MM.1S (cell line): Measurements from ENCODE around the gene YIF1A.
"Not testable (repeated sequence)": the region's sequence is repeated elsewhere in the genome, so short reads cannot be mapped to it uniquely, and the experiment has no call there.

ENCODE experiments used
- DNase-seq: peaks from one replicate; pipeline ENCODE4 v3.0.0-alpha.2; 2015
- H2AFZ ChIP-seq: fragments of 300-600 bp; sonication (generic); 2 replicates; pipeline ENCODE4 v1.6.0; 2016; ENCODE audit warnings: antibody characterized with exemption, low read length
- H3F3A ChIP-seq: fragments of 300-600 bp; sonication (generic); 2 replicates; pipeline ENCODE4 v1.6.1; 2016; ENCODE audit warnings: mild to moderate bottlenecking, antibody characterized with exemption, low read length, moderate library complexity, mixed read lengths; ENCODE audit not compliant: insufficient read depth
- H3K27ac ChIP-seq: fragments of 300-600 bp; sonication (generic); 2 replicates; pipeline ENCODE4 v1.5.1; 2016; ENCODE audit warnings: mild to moderate bottlenecking, low read length
- H3K27me3 ChIP-seq: fragments of 300-600 bp; sonication (generic); replicated peaks from 2 replicates; pipeline ENCODE4 v1.6.0; 2016; ENCODE audit warnings: low read length; ENCODE audit not compliant: insufficient read depth
- H3K36me3 ChIP-seq: fragments of 300-600 bp; sonication (generic); replicated peaks from 2 replicates; pipeline ENCODE4 v1.6.1; 2016; ENCODE audit warnings: mild to moderate bottlenecking, low read length, mixed read lengths; ENCODE audit not compliant: insufficient read depth
- H3K4me1 ChIP-seq: fragments of 300-600 bp; sonication (generic); 2 replicates; pipeline ENCODE4 v1.6.1; 2016; ENCODE audit warnings: low read length, mixed read lengths
- H3K4me2 ChIP-seq: fragments of 300-600 bp; sonication (generic); 2 replicates; pipeline ENCODE4 v1.6.0; 2016; ENCODE audit warnings: low read depth, low read length
- H3K4me3 ChIP-seq: fragments of 300-600 bp; sonication (generic); 2 replicates; pipeline ENCODE4 v1.5.1; 2016; ENCODE audit warnings: low read length, mixed read lengths
- H3K79me2 ChIP-seq: fragments of 300-600 bp; sonication (generic); 2 replicates; pipeline ENCODE4 v1.6.1; 2016; ENCODE audit warnings: mixed run types, low read length, mixed read lengths
- H3K9ac ChIP-seq: fragments of 300-600 bp; sonication (generic); 2 replicates; pipeline ENCODE4 v1.6.1; 2016; ENCODE audit warnings: low read length, mixed read lengths
- H3K9me2 ChIP-seq: fragments of 300-600 bp; sonication (generic); replicated peaks from 2 replicates; pipeline ENCODE4 v1.6.1; 2016; ENCODE audit warnings: mild to moderate bottlenecking, low read length, mixed read lengths; ENCODE audit not compliant: insufficient read depth
- H3K9me3 ChIP-seq: fragments of 300-600 bp; sonication (generic); replicated peaks from 2 replicates; pipeline ENCODE4 v1.6.1; 2016; ENCODE audit warnings: mild to moderate bottlenecking, low read length, mixed read lengths; ENCODE audit not compliant: insufficient read depth
- H4K20me1 ChIP-seq: fragments of 300-600 bp; sonication (generic); 2 replicates; pipeline ENCODE4 v1.6.1; 2016; ENCODE audit warnings: mild to moderate bottlenecking, low read length, moderate library complexity, mixed read lengths; ENCODE audit not compliant: insufficient read depth
- CTCF ChIP-seq: fragments of 300-600 bp; sonication (generic); IDR thresholded peaks from 2 replicates; pipeline ENCODE4 v1.5.1; 2016; ENCODE audit warnings: antibody characterized with exemption, low read length, mixed read lengths
- EZH2 ChIP-seq: fragments of 300-600 bp; sonication (generic); optimal IDR thresholded peaks from 2 replicates; pipeline ENCODE3; 2017; ENCODE audit warnings: low read depth, mild to moderate bottlenecking, antibody characterized with exemption, low read length, mixed read lengths
- EZH2phosphoT487 ChIP-seq: fragments of 300-600 bp; sonication (generic); IDR thresholded peaks from 2 replicates; pipeline ENCODE4 v1.6.1; 2018; ENCODE audit warnings: antibody characterized with exemption, low read length

Gene YIF1A

GRCh38 chr11:66321606-66322005 is 32.7 kb upstream of the YIF1A start:
- DNase-seq = no peak
- Histone ChIP-seq H3K9me2 (no peaks in the 10 kb centered on the region), H3K27me3 (peaks cover 43% of the 10 kb centered on the region), H2AFZ (no peak overlapping the region), H3K4me3 (no peak overlapping the region), H3K79me2 (no peaks in the 10 kb centered on the region), H3K27ac (no peak overlapping the region), H3F3A (no peaks in the 10 kb centered on the region), H3K9ac (no peak overlapping the region), H4K20me1 (no peaks in the 10 kb centered on the region), H3K36me3 (no peaks in the 10 kb centered on the region), H3K4me2 (no peak overlapping the region), H3K9me3 (no peaks in the 10 kb centered on the region), H3K4me1 (no peaks in the 10 kb centered on the region)
- TF ChIP-seq EZH2phosphoT487 (no peak), EZH2 (no peak), CTCF (no peak)

- peaks cover 52% of the 10 kb centered on the region for H3K27me3 ChIP-seq
- not testable (repeated sequence) for H3K4me1 ChIP-seq, H3K9me2 ChIP-seq, H2AFZ ChIP-seq, H3K79me2 ChIP-seq, H3K36me3 ChIP-seq, H3K4me2 ChIP-seq, H3K9me3 ChIP-seq, H3K4me3 ChIP-seq, H3K27ac ChIP-seq, H3F3A ChIP-seq, H4K20me1 ChIP-seq, DNase-seq, H3K9ac ChIP-seq
These were observed 31.8 kb upstream of the YIF1A start for GRCh38 chr11:66320748-66321147.

- not testable (repeated sequence) for H4K20me1 ChIP-seq, H2AFZ ChIP-seq, DNase-seq, H3F3A ChIP-seq, H3K4me2 ChIP-seq, H3K4me3 ChIP-seq, H3K27ac ChIP-seq, H3K9ac ChIP-seq, H3K36me3 ChIP-seq, H3K4me1 ChIP-seq, H3K9me2 ChIP-seq, H3K79me2 ChIP-seq, H3K9me3 ChIP-seq
- peaks cover 57% of the 10 kb centered on the region for H3K27me3 ChIP-seq
These were observed 31.3 kb upstream of the YIF1A start for GRCh38 chr11:66320289-66320688.

- no peak overlapping the region for H3K27ac ChIP-seq
- H3K4me2 ChIP-seq = no peak overlapping the region
- H3K36me3 ChIP-seq = no peaks in the 10 kb centered on the region
- no peak for TF ChIP-seq EZH2phosphoT487
- no peak for TF ChIP-seq CTCF
- no peak for TF ChIP-seq EZH2
- no peaks in the 10 kb centered on the region for H3K4me1 ChIP-seq
- no peaks in the 10 kb centered on the region for H3K9me3 ChIP-seq
- H4K20me1 ChIP-seq = no peaks in the 10 kb centered on the region
- no peaks in the 10 kb centered on the region for H3F3A ChIP-seq
- DNase-seq = no peak
- no peaks in the 10 kb centered on the region for H3K9me2 ChIP-seq
- peaks cover 73% of the 10 kb centered on the region for H3K27me3 ChIP-seq
- no peaks in the 10 kb centered on the region for H3K79me2 ChIP-seq
- no peak overlapping the region for H2AFZ ChIP-seq
- no peak overlapping the region for H3K4me3 ChIP-seq
- H3K9ac ChIP-seq = no peak overlapping the region
These were observed 29.6 kb upstream of the YIF1A start for GRCh38 chr11:66318600-66318970.
